H4 (cell line): ENCODE data around the gene EVX2. TPM values are rescaled to one million over a fixed set of nuclear protein-coding genes. Genes with fewer than 3 reads are reported as not detected.
A peak's percentile ranks its signal among the peaks of the same experiment; 100 is the strongest.

Source experiments
- DNase-seq: peaks from one replicate; pipeline ENCODE4 v3.0.0-alpha.2; 2015; ENCODE audit warnings: low spot score
- total RNA-seq: library from RNA; depleted of rRNA; stranded (reverse); fragments of >200 nt; shearing (Covaris generic); gene quantifications from 2 replicates; pipeline ENCODE4 v1.2.3, GENCODE V29; 2014; rRNA removed

Gene EVX2
- not detected in 2 replicates for total RNA-seq

DNA sequence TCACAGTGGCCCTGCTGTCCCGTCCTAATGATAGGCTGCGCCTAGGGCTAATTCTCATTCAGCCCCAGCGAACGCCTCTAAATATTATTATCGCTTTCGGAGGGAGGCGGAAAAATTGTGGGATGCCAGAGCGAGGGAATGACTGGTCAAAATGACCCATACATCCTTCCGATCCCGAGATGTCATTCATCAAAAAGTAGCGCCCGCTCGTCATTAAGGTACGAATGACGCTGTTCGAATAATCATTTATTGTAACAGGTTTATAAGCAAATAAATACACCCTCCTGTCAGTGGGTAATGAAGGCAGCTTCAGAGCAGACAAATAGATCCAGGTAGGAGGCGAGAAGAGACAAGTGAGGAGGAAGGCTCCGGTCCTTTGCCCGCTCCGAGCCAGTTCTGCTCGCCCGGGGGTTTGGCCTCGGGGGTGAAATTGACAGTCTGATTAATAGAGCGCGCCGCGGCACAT, at the start of gene EVX2:
Gene EVX2 (minus strand): TSS at position 167 of the 466 bp plus-strand sequence. CDS start 186 bp downstream, outside the sequence.
- no peak for DNase-seq

DNA sequence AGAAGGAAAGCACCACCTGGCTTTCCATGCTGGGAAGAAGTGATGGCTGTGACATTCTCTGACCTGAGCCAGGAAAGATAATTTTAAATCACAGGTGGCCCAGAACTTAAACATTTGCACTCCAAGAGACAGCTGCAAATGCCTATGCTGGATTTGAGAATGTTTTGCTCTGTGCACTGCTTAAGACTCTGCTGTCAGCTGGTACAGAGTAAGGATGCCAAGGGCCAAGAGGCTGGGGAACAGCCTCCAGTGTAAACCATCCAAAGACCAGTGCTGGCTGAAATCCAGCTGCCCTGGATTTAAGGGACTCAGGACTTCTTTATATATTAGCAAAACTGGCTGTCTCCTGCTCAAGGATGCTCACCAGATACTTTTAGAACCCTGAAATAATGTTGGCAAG, 49.6 kb upstream of the EVX2 start:
- no peak for DNase-seq

- no peak for DNase-seq
Observed at GRCh38 chr2:176132205-176133171, 48.7 kb upstream of the EVX2 start.

GRCh38 chr2:176131848-176132158, 48.0 kb upstream of the EVX2 start:
- DNase-seq: no peak

DNA sequence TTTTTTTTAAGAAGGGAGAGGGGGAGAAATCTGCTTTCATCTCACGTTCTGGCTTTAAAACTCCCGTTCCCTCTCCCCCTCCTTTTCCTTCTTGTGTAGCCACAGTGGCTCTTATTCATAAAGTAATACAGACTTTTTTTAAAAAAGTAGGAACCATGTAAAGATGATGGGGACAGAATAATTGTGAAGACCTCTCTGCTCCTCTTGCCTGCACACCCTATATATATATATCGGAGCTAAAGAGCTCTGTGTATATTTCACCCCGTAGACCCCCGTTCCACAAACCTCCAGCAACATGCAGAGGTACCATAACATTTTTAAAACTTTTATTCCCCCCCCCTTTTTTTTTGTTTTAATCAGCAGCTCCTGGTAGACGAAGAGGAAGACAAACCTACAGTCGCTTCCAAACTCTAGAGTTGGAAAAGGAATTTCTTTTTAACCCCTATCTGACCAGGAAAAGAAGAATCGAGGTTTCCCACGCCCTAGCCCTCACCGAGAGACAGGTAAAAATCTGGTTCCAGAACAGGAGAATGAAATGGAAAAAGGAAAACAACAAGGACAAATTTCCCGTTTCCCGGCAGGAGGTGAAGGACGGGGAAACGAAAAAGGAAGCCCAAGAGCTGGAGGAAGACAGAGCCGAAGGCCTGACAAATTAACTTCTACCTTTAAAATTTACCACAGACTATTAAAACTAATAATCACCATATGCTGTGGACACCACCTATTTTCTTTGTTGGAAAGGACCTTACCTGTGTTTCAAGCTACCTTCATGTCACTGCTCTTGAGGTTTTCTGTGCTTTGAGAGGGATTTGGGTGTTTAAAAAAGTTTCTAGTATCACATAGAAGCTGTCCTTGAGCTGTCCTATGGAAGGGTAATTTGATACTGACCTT, 47.4 kb upstream of the EVX2 start:
- DNase-seq: no peak

- no peak for DNase-seq
Observed at GRCh38 chr2:176130147-176130956, 46.6 kb upstream of the EVX2 start.

GRCh38 chr2:176129813-176130146, 46.0 kb upstream of the EVX2 start:
- no peak for DNase-seq

DNA sequence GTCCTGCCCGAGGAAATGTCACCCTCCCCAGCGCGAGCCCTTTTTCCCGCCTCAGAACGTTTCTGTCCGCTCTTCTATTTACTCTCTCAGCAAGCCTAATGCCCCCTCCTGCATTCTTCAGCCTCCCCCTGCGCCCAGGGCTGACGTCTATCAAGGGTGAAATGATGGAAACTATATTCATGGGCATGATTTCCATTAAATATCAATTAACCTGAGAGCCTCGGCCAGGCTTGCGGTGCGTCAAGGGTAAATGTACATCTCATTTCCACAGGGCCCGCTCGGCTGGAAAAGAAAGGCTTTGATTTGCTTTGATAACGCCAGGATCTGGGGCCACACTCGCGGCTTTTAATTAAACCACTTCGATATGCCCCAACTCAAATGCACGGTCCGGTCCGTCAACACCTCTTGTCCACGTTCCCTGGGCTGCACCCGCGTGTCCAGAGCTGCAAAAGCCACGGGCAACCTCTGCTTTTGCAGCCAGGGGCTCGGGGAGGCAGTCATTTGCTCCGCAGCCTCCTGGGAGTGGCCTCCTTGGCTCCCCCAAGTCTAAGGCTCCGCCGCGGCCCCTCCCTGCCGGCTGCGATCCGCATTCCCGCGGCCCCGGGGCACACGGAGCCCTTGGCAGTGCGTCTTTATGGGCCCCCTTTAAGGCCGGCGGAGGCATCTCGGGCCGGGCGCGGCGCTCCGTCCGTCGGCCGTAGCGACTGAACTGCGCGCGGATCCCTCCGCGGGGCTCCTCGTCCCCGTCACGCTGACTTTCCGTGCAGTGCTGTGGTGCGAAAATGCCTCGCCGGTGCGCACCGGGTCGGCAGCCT, 45.4 kb upstream of the EVX2 start, which contains the start of gene HOXD8:
Gene HOXD8 (plus strand): TSS at position 724 of the 815 bp plus-strand sequence. CDS start 662 bp downstream, outside the sequence.
- no peak for DNase-seq

DNA sequence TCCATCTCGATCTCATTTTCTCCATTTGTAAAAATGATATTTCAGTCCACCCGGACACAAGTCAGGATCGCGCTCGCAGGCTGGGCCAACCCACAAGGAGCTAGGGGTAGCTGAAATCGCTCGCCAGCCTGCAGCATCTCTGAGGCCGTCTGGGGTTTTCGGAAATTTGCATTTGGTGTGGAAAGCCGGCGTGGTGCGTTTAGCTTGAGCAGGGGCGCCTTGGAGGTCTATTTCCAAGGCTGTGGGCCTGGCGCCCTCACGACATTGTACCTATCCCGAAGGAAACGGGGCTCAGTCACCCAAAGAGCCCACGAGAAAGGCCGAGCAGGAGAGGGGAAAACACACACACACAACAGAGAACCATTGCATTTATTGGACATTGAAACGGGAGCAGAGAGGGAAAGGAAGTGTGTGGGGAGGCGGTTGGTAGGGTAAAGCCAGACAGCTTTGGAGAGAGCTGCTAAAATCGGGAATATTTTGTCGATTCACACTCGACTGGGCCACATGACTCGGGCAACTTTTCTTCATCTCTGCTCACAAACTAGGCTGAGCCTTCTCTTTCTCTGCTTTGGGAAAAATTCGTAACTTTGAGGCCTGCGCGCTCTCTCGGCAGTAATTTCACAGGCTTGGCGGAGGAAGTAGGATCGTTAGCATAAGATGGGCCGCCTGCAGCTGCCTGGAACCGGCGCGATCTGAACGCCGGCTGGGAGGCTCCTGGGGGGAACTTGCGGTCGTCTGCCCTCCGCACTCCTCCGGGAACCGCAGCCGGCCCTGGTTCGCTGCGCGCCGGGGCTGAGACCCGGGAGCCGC, 44.6 kb upstream of the EVX2 start:
- DNase-seq: no peak

GRCh38 chr2:176127774-176128072, 44.0 kb upstream of the EVX2 start:
- no peak for DNase-seq

- DNase-seq: no peak
Observed at GRCh38 chr2:176126929-176127773, 43.4 kb upstream of the EVX2 start.

DNA sequence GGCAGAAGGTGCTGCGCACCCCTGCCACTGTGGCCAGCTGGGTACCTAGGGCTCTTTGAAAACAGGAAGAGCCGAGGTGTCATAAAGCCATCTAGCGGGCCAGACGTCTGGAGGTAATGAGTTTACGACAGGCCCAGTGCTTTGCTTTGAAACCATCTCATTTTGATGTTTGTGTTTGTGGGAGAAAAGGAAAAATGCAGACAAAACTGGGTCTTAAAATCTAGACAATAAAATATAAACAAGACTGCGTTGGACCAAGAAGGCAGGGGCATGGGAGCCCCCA, 42.0 kb upstream of the EVX2 start:
- no peak for DNase-seq

DNA sequence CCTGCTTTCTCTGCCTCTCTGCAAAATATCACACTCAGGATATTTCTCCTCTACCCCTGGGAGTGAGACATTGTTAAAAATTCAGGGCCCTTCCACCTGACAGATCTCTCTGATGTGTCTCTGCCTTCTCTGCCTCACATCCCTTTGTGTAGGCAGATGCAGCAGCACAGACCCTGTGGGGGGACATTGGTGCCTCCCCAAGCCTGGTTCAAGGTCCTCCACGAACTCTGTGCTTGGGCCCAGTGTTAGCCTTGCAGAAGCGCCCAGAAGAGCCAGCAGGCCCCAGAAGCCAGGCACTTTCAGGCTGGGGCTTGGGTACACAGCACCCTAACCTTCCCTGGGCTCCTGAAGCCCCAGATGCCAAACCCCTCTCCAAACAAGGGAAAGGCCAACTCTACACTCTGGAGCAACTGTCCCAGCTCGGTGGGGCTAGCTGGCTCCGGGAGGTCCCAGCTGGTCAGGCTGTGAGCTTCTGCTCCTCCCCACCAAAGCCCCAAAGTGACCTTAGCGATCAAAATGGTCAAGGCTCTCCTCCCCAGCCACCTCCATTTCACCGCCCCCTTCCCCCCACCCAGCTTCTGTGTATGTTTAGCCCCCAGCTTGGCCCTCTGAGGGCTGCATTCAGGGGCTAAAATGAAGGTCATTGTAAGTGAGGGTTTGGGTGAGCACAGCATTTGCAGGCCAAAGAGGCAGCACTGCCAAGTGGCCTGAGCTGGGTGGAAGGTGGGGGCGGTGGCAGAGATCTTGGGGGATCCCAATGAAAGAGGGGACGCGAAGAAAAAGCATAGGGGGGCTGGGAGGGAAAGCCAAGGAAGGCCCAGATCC, 41.4 kb upstream of the EVX2 start:
- DNase-seq: no peak

DNA sequence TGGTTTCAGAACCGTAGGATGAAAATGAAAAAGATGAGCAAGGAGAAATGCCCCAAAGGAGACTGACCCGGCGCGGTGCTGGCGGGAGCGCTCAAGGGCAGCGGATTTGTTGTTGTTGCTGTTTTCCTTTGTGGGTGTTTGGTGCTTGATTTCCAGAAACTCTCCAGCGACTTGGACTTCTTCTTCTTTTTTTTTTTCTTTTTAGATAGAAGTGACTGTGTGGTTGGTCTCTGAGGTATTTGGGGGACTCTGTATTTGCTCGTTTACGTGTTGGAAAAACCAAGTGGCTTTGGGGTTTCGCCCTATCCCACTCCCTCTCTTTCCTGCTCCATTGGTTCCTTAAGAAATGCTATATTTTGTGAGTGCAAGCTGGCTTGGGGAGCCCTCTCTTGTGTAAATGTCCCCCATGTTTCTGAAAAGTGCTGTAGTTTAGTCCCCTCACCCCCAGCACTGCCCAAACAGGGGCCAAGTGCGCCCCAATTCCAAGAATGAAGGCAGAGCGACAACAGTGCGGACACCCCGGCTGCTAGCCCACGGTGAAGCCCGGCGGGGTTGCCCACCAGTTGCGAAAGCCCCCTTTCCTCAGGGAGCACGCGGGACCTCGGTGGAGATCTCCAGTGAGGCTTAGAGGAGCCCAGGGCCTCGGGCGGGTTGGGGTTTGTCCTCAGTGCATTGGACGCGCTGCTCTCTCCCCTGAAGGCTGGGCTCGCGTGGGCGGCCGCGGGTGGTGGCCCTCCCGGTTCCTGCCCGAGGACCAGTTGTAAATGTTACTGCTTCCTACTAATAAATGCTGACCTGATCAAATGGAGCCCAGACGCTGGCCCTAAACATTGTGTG, 40.6 kb upstream of the EVX2 start:
- DNase-seq: no peak

GRCh38 chr2:176123411-176124109, 39.8 kb upstream of the EVX2 start:
- DNase-seq: no peak

DNA sequence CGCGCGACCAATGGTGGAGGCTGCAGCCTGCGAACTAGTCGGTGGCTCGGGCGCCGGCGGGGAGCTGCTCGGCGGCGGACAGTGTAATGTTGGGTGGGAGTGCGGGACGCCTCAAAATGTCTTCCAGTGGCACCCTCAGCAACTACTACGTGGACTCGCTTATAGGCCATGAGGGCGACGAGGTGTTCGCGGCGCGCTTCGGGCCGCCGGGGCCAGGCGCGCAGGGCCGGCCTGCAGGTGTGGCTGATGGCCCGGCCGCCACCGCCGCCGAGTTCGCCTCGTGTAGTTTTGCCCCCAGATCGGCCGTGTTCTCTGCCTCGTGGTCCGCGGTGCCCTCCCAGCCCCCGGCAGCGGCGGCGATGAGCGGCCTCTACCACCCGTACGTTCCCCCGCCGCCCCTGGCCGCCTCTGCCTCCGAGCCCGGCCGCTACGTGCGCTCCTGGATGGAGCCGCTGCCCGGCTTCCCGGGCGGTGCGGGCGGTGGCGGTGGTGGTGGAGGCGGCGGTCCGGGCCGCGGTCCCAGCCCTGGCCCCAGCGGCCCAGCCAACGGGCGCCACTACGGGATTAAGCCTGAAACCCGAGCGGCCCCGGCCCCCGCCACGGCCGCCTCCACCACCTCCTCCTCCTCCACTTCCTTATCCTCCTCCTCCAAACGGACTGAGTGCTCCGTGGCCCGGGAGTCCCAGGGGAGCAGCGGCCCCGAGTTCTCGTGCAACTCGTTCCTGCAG, 39.1 kb upstream of the EVX2 start, which contains the start of gene HOXD9:
Gene HOXD9 (plus strand): TSS at position 37 of the 728 bp plus-strand sequence. CDS start 50 bp downstream, at position 87.
- DNase-seq: peak; percentile 63
